T-helper 22 cell (primary cell): Measurements from ENCODE around the gene CCDC158.
"Not testable (repeated sequence)": the region's sequence is repeated elsewhere in the genome, so short reads cannot be mapped to it uniquely, and the experiment has no call there.

Experiments
- DNase-seq: peaks from one replicate; pipeline ENCODE4 v3.0.0-alpha.2; 2020; ENCODE audit warnings: low read depth

The CCDC158 gene

DNA sequence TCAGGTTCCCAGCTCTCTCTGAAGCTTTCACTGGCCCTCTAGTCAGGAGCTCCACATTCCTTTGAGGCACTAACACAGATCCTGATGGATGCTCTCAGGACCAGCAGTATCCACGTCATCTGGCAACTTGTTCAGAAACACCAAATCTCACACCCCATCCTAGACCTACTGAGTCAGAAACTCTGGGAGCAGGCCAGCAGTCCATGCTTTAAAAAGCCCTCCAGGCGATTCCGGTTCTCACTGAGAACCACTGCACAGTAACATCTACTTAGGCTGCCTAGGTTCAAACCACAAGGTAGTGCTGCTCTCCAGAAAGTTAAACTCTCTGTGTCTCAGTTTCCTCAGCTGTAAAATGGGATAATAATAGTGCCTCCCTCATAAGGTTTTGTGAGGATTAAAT is 55.3 kb downstream of the CCDC158 start:
- DNase-seq: no peak

- DNase-seq: no peak
Measured at GRCh38 chr4:76364763-76365162, 56.2 kb downstream of the CCDC158 start.

- no peak for DNase-seq
Measured at GRCh38 chr4:76363556-76364290, 57.2 kb downstream of the CCDC158 start.

- DNase-seq: no peak
Measured at GRCh38 chr4:76361689-76362412, 59.1 kb downstream of the CCDC158 start.

DNA sequence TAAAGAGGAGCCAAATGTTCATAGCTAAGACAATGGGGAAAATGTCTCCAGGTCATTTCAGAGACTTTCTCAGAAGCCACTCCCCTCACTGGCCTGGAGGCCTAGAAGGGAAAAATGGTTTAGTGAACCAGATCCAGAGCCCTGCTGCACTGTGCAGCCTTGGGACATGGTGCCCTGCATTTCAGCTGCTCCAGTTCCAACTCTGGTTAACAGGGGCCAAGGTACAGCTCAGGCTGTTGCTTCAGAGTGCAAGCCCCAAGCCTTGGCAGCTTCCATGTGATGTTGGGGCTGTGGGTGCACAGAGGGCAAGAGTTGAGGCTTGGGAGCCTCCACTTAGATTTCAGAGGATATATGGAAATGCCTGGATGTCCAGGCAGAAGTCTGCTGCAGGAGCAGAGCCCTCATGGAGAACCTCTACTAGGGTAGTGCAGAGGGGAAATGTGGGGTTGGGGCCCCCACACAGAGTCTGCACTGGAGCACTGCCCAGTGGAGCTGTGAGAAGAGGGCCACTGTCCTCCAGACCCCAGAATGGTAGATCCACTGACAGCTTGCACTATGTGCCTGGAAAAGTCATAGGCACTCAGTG is 61.0 kb downstream of the CCDC158 start:
- DNase-seq: not testable (repeated sequence)

DNA sequence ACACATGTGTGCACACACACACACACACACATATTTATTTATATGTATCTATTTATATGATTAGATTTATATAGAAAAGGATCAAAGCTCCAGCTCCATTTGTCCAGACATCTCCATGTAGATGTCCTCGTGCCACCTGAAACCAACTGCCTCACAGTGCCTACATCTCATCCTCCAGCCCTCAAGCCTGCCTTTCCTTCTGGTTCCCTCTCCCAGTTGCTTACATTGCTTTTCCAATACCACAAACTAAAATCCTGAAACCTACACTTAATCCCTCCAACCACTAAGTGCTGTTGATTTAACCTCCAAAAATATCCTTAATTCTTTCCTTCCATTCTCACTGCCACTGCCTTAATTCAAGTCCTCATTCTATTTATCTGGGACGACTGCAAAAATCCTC is 63.0 kb downstream of the CCDC158 start:
- no peak for DNase-seq

GRCh38 chr4:76354517-76355473 is 66.1 kb downstream of the CCDC158 start:
- no peak for DNase-seq

GRCh38 chr4:76342803-76343202 is 78.1 kb downstream of the CCDC158 start:
- no peak for DNase-seq

DNA sequence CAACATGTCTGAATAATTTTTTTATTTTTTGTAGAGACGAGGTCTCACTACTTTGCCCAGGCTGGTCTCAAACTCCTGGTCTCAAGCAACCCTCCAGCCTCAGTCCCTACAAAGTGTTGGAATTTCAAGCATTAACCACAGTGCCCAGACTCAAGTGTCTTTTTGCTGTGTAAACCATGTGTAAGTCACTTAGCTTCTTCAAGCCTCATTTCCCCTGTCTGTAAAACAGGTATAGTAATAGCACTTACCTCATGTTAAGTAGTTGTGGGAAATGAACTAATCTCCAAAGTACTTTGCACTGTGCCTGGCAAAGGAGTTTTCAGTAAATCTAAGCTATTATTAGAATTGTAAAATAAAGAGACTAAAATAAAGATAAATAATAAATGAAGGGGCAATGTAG is 78.8 kb downstream of the CCDC158 start:
- DNase-seq: no peak

GRCh38 chr4:76341063-76341462 is 79.9 kb downstream of the CCDC158 start:
- no peak for DNase-seq

DNA sequence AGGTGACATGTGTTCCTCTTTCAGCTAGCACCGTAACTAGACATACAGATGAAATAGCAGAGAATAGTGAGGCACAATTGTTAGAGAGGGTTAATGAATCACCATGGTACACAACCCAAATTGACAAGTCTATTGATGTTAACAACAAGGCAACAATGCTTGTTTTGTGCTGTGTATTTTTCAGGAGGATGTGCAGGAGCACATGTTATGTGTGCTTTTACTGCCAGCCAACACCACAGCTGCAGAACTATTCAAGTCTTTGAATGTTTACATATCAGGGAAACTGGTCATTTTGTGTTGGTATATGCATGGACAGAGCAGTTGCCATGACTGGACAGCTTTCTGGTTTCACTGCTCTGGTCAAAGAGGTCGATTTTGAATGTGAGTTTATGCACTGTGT is 81.6 kb downstream of the CCDC158 start:
- DNase-seq: no peak

DNA sequence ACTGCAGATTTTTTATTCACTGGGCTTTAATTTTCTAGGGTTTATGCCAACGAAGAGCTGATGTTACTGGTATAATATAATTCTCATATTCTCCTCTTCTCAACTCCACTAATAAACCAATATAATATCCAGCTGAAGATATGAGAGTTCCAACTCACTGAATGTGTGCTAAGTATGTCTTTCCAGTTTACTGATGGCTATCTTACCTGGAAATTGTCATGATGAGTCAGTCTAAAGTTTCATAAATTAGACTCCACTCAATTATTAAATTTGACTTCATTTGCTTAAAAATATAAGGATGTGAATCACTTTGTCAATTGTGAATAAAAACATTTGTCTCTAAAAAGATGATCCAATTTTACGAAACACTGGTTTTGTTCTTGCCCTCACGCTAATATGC is 86.1 kb downstream of the CCDC158 start:
- DNase-seq: no peak

DNA sequence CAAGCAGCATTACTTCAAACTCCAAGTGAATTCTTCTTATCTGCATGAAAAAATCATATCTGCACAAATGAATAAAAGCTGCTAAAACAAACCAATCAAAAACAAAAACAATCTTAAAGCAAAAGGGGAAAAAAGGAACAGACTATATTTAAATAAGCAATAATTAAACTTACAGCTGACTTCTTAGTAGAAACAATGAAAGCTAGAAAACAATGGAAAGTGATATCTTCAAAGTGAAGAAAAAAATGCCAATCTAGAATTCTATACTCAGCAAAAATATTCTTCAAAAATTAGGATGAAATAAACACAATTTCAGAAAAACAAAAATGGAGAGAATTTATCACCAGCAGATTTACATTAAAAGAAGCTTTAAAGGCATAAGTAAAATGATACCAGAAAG is 94.4 kb downstream of the CCDC158 start:
- DNase-seq: no peak

- no peak for DNase-seq
Measured at GRCh38 chr4:76325072-76325471, 95.9 kb downstream of the CCDC158 start.

- no peak for DNase-seq
Measured at GRCh38 chr4:76322236-76322635, 98.7 kb downstream of the CCDC158 start.

DNA sequence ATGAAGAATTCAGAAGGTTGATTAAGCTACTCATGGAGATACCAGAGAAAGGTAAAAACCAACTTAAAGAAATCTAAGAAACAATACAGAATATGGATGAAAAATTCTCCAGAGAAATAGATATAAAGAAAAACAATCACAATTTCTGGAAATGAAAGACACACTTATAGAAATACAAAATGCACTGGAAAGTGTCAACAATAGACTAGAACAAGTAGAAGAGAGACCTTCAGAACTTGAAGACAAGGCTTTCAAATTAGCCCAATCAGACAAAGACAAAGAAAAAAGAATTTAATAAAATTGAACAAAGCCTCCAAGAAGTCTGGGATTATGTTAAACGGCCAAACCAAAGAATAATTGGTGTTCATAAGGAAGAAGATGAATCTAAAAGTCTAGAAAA is 104.8 kb downstream of the CCDC158 start:
- no peak for DNase-seq

- no peak for DNase-seq
Measured at GRCh38 chr4:76315267-76315918, 105.5 kb downstream of the CCDC158 start.

GRCh38 chr4:76313547-76313946 is 107.4 kb downstream of the CCDC158 start:
- DNase-seq: no peak

DNA sequence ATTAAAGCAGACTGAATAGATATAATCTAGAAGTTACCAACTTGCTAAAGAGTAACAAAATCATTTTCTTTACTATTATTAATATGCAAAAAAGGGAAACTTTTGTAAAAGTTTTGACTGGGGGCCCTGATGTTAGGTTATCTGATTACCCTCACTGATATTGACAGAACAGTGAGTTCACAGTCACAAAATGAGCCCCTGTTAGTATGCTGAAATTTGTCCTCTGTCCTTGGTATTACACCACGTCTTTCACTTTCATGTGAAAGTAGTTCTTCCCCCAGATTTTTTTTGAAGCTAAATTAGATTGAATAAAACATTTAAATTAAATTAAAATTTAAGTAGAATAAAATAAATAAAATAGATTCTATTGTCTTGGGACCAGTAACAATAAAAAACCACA is 108.5 kb downstream of the CCDC158 start:
- no peak for DNase-seq

DNA sequence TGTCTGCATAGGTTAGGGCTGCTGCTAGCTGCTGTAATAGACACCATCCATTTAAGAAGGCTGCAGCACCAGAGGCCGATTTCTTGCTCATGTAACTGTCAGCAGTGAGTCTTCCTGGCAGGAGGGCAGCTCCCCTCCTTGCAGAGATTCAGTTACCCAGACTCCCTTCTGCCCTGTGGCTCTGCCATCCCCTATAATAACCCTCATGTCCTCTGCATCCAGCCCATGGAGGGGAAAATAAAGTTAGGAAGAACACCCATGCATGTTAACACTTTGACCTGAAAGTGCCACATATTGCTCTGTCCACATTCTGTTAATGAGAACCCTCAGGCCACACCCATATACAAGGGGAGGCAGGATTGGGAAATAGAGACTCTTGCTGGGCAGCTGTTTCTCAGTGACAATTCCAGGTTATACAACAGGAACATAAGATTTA is 109.0 kb downstream of the CCDC158 start:
- no peak for DNase-seq

GRCh38 chr4:76310683-76311082 is 110.3 kb downstream of the CCDC158 start:
- DNase-seq: no peak
